Hepatocyte (in vitro differentiated cells): ENCODE measurements around the gene LHX3.

Experiments
- EZH2 ChIP-seq: fragments of 200-600 bp; sonication (generic); IDR thresholded peaks from 2 replicates; pipeline ENCODE4 v1.6.1; 2016; ENCODE audit warnings: antibody characterized with exemption, mild to moderate bottlenecking, borderline replicate concordance
- TF ChIP-seq, protein P1 (sequence below): fragments of 200-600 bp; sonication (generic); IDR thresholded peaks from 2 replicates; pipeline ENCODE4 v1.5.1; 2016; ENCODE audit warnings: antibody characterized with exemption, mild to moderate bottlenecking; ENCODE audit not compliant: poor library complexity

- TF ChIP-seq, protein P1, sequence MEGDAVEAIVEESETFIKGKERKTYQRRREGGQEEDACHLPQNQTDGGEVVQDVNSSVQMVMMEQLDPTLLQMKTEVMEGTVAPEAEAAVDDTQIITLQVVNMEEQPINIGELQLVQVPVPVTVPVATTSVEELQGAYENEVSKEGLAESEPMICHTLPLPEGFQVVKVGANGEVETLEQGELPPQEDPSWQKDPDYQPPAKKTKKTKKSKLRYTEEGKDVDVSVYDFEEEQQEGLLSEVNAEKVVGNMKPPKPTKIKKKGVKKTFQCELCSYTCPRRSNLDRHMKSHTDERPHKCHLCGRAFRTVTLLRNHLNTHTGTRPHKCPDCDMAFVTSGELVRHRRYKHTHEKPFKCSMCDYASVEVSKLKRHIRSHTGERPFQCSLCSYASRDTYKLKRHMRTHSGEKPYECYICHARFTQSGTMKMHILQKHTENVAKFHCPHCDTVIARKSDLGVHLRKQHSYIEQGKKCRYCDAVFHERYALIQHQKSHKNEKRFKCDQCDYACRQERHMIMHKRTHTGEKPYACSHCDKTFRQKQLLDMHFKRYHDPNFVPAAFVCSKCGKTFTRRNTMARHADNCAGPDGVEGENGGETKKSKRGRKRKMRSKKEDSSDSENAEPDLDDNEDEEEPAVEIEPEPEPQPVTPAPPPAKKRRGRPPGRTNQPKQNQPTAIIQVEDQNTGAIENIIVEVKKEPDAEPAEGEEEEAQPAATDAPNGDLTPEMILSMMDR = no peak
- no peak for TF ChIP-seq EZH2
Observed at GRCh38 chr9:136155576-136155975, 49.4 kb downstream of the LHX3 start.
